ENCODE results near the gene SMARCA4. TPM values are rescaled to one million over a fixed set of nuclear protein-coding genes. Genes with fewer than 3 reads are reported as not detected.

Gene SMARCA4
- total RNA-seq, 1 experiment from 2014 or later = 104 TPM

- no peaks in the 10 kb centered on the region for H3K27me3 ChIP-seq (replicated peaks)
- no peak overlapping the region for H3K4me3 ChIP-seq
- no peaks in the 10 kb centered on the region for H3K4me1 ChIP-seq (replicated peaks)
- DNase-seq (ENCODE audit: low read depth in 1 of 2, low spot score in 2 of 2) = no peak
- H3K36me3 ChIP-seq = peaks cover 58% of the 10 kb centered on the region
- H3K9me3 ChIP-seq (replicated peaks) = no peaks in the 10 kb centered on the region
- H3K27ac ChIP-seq = no peak overlapping the region
Measured at GRCh38 chr19:11050323-11051114, 89.7 kb downstream of the SMARCA4 start.

DNA sequence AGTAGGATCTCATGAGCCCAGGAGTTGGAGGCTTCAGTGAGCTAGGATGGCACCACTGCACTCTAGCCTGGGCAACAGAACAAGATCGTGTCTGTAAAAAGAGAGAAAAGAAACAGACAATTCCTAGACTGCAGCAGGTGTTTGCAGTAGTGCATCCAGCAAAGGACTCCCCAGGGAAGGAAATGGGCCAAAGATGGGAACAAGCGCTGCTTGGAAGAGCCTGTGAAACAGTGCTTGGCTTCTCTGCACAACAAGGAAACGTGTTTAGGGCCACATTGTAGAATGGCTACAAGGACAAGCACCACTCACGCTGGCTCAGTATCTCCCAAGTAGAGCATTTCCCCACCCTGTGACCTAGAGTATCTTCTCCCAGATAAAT, 93.0 kb downstream of the SMARCA4 start:
- no peak overlapping the region for H3K27ac ChIP-seq
- no peaks in the 10 kb centered on the region for H3K27me3 ChIP-seq (replicated peaks)
- no peaks in the 10 kb centered on the region for H3K9me3 ChIP-seq (replicated peaks)
- H3K4me1 ChIP-seq (replicated peaks) = no peaks in the 10 kb centered on the region
- DNase-seq (ENCODE audit: low read depth in 1 of 2, low spot score in 2 of 2) = no peak
- peaks cover 67% of the 10 kb centered on the region for H3K36me3 ChIP-seq
- H3K4me3 ChIP-seq = no peak overlapping the region

DNA sequence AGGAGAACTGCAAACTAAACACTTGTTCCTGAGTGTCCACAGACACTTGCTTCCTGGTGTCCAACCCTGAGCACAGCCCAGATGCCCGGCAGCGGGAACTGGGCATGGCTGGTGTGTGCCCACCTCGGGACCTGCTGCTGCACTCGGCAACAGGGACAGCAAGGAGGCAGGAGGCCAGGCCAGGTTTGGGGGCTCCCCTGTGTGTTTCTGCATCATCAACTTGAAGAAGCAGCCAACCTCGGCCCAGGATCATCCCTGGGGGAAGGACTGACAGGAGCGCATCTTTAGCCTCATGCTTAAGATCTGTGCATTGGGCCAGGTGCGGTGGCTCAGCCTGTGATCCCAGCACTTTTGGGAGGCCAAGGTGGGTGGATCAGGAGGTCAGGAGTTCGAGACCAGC, 93.4 kb downstream of the SMARCA4 start:
- peaks cover 64% of the 10 kb centered on the region for H3K36me3 ChIP-seq
- H3K4me3 ChIP-seq = no peak overlapping the region
- H3K4me1 ChIP-seq (replicated peaks) = no peaks in the 10 kb centered on the region
- no peaks in the 10 kb centered on the region for H3K27me3 ChIP-seq (replicated peaks)
- H3K9me3 ChIP-seq (replicated peaks) = no peaks in the 10 kb centered on the region
- no peak overlapping the region for H3K27ac ChIP-seq
- DNase-seq (ENCODE audit: low read depth in 1 of 2, low spot score in 2 of 2) = no peak

DNA sequence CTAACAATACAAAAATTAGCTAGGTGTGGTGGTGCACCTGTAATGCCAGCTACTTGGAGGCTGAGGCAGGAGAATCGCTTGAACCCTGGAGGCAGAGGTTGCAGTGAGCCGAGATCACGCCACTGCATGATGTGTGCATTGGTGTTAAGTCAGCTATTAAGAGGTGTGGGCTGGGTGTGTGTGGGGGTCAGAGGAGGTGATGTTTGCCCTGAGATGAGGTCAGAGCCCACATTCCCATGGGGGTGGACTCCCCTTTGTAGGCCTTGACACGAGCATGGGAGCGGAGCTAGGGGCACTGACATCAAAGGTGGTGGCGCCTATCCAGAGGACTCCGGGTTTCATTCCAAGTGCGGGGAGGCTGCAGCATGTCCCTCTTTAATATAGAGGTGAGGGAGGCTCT, 93.8 kb downstream of the SMARCA4 start:
- Histone ChIP-seq H3K4me1 (replicated peaks) (no peaks in the 10 kb centered on the region), H3K9me3 (replicated peaks) (no peaks in the 10 kb centered on the region), H3K36me3 (peaks cover 65% of the 10 kb centered on the region), H3K4me3 (no peak overlapping the region), H3K27ac (no peak overlapping the region), H3K27me3 (replicated peaks) (no peaks in the 10 kb centered on the region)
- DNase-seq (ENCODE audit: low read depth in 1 of 2, low spot score in 2 of 2) = no peak

- no peaks in the 10 kb centered on the region for H3K27me3 ChIP-seq (replicated peaks)
- no peak overlapping the region for H3K27ac ChIP-seq
- H3K36me3 ChIP-seq = peaks cover 74% of the 10 kb centered on the region
- H3K9me3 ChIP-seq (replicated peaks) = no peaks in the 10 kb centered on the region
- no peaks in the 10 kb centered on the region for H3K4me1 ChIP-seq (replicated peaks)
- H3K4me3 ChIP-seq = no peak overlapping the region
- no peak for DNase-seq (ENCODE audit: low read depth in 1 of 2, low spot score in 2 of 2)
Measured at GRCh38 chr19:11058246-11059030, 97.6 kb downstream of the SMARCA4 start.

- no peak for DNase-seq (ENCODE audit: low read depth in 1 of 2, low spot score in 2 of 2)
- Histone ChIP-seq H3K4me3 (no peak overlapping the region), H3K9me3 (replicated peaks) (no peaks in the 10 kb centered on the region), H3K27me3 (replicated peaks) (no peaks in the 10 kb centered on the region), H3K4me1 (replicated peaks) (no peaks in the 10 kb centered on the region), H3K36me3 (peaks cover 66% of the 10 kb centered on the region), H3K27ac (no peak overlapping the region)
Measured at GRCh38 chr19:11059511-11060358, 98.9 kb downstream of the SMARCA4 start.

- peaks cover 58% of the 10 kb centered on the region for H3K36me3 ChIP-seq
- no peak overlapping the region for H3K27ac ChIP-seq
Measured at GRCh38 chr19:11061952-11062351, 101.1 kb downstream of the SMARCA4 start.

GRCh38 chr19:11063434-11063833, 102.6 kb downstream of the SMARCA4 start:
- no peak for DNase-seq (ENCODE audit: low read depth in 1 of 2, low spot score in 2 of 2)
- Histone ChIP-seq H3K4me1 (replicated peaks) (no peaks in the 10 kb centered on the region), H3K9me3 (replicated peaks) (no peaks in the 10 kb centered on the region; the same call in 1 of the 2 replicates), H3K27ac (no peak overlapping the region), H3K4me3 (no peak overlapping the region), H3K27me3 (replicated peaks) (no peaks in the 10 kb centered on the region), H3K36me3 (peaks cover 59% of the 10 kb centered on the region)

More at GRCh38 chr19:11061952-11062351, 101.1 kb downstream of the SMARCA4 start:
- no peaks in the 10 kb centered on the region for H3K4me1 ChIP-seq (replicated peaks)
- H3K27me3 ChIP-seq (replicated peaks) = no peaks in the 10 kb centered on the region
- no peak overlapping the region for H3K4me3 ChIP-seq
- DNase-seq (ENCODE audit: low read depth in 1 of 2, low spot score in 2 of 2) = no peak
- H3K9me3 ChIP-seq (replicated peaks) = no peaks in the 10 kb centered on the region

- Histone ChIP-seq H3K27ac (no peak overlapping the region), H3K36me3 (peaks cover 49% of the 10 kb centered on the region), H3K4me3 (no peak overlapping the region), H3K4me1 (replicated peaks) (no peaks in the 10 kb centered on the region), H3K27me3 (replicated peaks) (no peaks in the 10 kb centered on the region), H3K9me3 (replicated peaks) (no peaks in the 10 kb centered on the region; the same call in 1 of the 2 replicates)
- DNase-seq (ENCODE audit: low read depth in 1 of 2, low spot score in 2 of 2) = no peak
Measured at GRCh38 chr19:11064831-11065303, 104.0 kb downstream of the SMARCA4 start.

DNA sequence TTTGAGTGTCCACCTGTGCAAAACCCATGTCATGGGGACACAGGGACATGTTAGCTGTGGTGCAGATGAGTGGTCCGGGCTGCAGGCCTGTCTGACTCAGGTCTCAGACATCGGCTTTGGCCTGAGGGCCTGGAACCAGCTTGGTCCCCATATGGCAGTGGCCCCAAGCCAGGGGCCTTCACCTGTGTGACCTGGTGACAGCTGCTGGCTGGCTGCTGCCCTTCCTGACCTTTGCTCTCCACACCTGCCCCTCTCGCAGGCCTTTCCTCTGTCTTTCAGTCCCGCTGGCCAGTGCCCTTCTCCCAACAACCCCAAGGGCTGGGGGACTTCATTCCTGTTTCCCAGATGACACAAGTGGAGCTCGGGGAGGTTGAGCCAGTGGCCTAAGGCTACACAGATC, 105.5 kb downstream of the SMARCA4 start:
- Histone ChIP-seq H3K9me3 (replicated peaks) (no peaks in the 10 kb centered on the region; the same call in 1 of the 2 replicates), H3K4me3 (no peak overlapping the region), H3K27ac (no peak overlapping the region), H3K36me3 (peaks cover 38% of the 10 kb centered on the region), H3K27me3 (replicated peaks) (no peaks in the 10 kb centered on the region), H3K4me1 (replicated peaks) (no peaks in the 10 kb centered on the region)
- DNase-seq (ENCODE audit: low read depth in 1 of 2, low spot score in 2 of 2) = no peak

DNA sequence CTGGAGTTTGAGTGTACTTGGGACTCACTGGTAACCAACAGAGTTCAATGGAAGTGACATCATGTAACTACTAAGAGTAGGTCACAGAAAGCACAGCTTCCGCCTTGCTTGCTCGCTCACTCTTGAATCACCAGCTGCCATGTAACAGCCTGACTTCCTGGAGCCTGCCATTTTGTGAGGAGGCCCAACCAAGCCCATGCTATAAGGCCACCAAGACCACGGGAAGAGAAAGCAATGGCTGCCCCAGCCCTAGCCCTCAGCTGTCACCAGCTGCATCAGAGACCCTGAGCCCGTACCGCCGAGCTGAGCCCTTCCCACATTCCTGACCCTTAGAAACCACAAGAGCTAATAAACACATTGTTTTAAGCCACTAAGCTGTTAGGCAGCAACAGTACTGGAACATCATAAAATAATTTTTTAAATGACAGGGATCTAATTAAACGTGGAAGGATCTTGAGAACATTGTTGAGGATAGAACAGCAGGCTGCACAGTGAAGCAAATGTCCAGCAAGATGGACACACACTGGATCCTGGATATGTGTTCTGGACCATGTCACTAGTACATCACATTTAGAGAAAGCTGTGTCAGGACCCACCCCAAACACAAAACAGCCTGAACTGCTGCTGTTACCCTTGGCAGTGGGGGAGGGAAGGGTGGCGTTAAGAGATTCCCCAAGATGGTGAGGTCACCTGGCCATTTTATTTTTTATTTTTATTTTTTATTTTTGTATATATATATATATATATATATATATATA, 106.7 kb downstream of the SMARCA4 start:
- Histone ChIP-seq H3K27me3 (replicated peaks) (no peaks in the 10 kb centered on the region), H3K9me3 (replicated peaks) (no peaks in the 10 kb centered on the region; the same call in 1 of the 2 replicates), H3K4me1 (replicated peaks) (no peaks in the 10 kb centered on the region), H3K27ac (no peak overlapping the region), H3K36me3 (peaks cover 27% of the 10 kb centered on the region), H3K4me3 (no peak overlapping the region)
- no peak for DNase-seq (ENCODE audit: low read depth in 1 of 2, low spot score in 2 of 2)

GRCh38 chr19:11069561-11069960, 108.7 kb downstream of the SMARCA4 start:
- H3K4me1 ChIP-seq (replicated peaks) = no peaks in the 10 kb centered on the region

DNA sequence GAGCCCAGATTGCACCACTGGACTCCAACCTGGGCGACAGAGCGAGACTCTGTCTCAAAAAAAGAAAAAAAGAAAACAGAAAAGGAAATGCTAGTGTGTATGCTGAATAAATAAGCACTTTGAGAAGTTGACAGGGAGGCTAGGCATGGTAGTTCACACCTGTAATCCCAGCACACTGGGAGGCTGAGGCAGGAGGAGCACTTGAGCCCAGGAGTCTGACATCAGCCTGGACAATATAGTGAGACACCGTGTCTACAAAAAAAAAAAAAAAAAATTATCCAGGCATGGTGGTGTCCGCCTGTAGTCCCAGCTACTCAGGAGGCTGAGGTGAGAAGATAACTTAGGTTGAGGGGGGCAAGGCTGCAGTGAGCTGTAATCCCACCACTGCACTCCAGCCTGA, 109.3 kb downstream of the SMARCA4 start:
- H3K27me3 ChIP-seq (replicated peaks) = no peaks in the 10 kb centered on the region
- no peaks in the 10 kb centered on the region for H3K4me1 ChIP-seq (replicated peaks)
- H3K27ac ChIP-seq = no peak overlapping the region
- H3K4me3 ChIP-seq = no peak overlapping the region
- no peak for DNase-seq (ENCODE audit: low read depth in 1 of 2, low spot score in 2 of 2)
- H3K9me3 ChIP-seq (replicated peaks) = no peaks in the 10 kb centered on the region; the same call in 1 of the 2 replicates
- H3K36me3 ChIP-seq = peaks cover 14% of the 10 kb centered on the region

More at GRCh38 chr19:11069561-11069960, 108.7 kb downstream of the SMARCA4 start:
- no peak for DNase-seq (ENCODE audit: low read depth in 1 of 2, low spot score in 2 of 2)
- Histone ChIP-seq H3K4me3 (no peak overlapping the region), H3K27ac (no peak overlapping the region), H3K9me3 (replicated peaks) (no peaks in the 10 kb centered on the region; the same call in 1 of the 2 replicates), H3K27me3 (replicated peaks) (no peaks in the 10 kb centered on the region), H3K36me3 (peaks cover 19% of the 10 kb centered on the region)

Measured in SJSA1 (cell line).